DOHH2 (cell line): ENCODE measurements around the gene PPP4R3A.

Experiments used
- H3F3A ChIP-seq: fragments of 200-600 bp; sonication (generic), shearing (Covaris generic); 2 replicates; pipeline ENCODE4 v1.6.0; 2016; ENCODE audit warnings: antibody characterized with exemption, mild to moderate bottlenecking; ENCODE audit not compliant: control insufficient read depth, insufficient read depth
- H3K27ac ChIP-seq: fragments of 200-600 bp; sonication (generic); 2 replicates; pipeline ENCODE4 v1.5.1; 2014; ENCODE audit warnings: low read depth, mild to moderate bottlenecking, low read length, moderate library complexity
- H3K27me3 ChIP-seq: fragments of 200-600 bp; sonication (generic); 2 replicates; pipeline ENCODE4 v1.6.1; 2014; ENCODE audit warnings: mild to moderate bottlenecking, low read length, mixed read lengths; ENCODE audit not compliant: control insufficient read depth
- H3K36me3 ChIP-seq: fragments of 200-600 bp; sonication (generic); 2 replicates; pipeline ENCODE4 v1.6.1; 2014; ENCODE audit warnings: mild to moderate bottlenecking, low read length, moderate library complexity, mixed read lengths; ENCODE audit not compliant: control insufficient read depth
- H3K4me1 ChIP-seq: fragments of 200-600 bp; sonication (generic); 2 replicates; pipeline ENCODE4 v1.6.1; 2014; ENCODE audit warnings: mild to moderate bottlenecking, low read length, mixed read lengths; ENCODE audit not compliant: control insufficient read depth
- H3K4me2 ChIP-seq: fragments of 200-600 bp; sonication (generic); 2 replicates; pipeline ENCODE4 v1.6.0; 2014; ENCODE audit warnings: mild to moderate bottlenecking, low read length, moderate library complexity
- H3K4me3 ChIP-seq: fragments of 200-600 bp; sonication (generic); 2 replicates; pipeline ENCODE4 v1.5.1; 2014; ENCODE audit warnings: mild to moderate bottlenecking, low read length, mixed read lengths
- H3K79me2 ChIP-seq: fragments of 200-600 bp; sonication (generic); 2 replicates; pipeline ENCODE4 v1.6.1; 2014; ENCODE audit warnings: mild to moderate bottlenecking, low read length, mixed read lengths; ENCODE audit not compliant: control insufficient read depth
- H3K9me2 ChIP-seq: fragments of 200-600 bp; sonication (generic); replicated peaks from 2 replicates; pipeline ENCODE4 v1.6.1; 2014; ENCODE audit warnings: mild to moderate bottlenecking, low read length, mixed read lengths; ENCODE audit not compliant: control insufficient read depth
- H3K9me3 ChIP-seq: fragments of 200-600 bp; sonication (generic); 2 replicates; pipeline ENCODE4 v1.6.1; 2014; ENCODE audit warnings: antibody characterized with exemption, low read length, mixed read lengths; ENCODE audit not compliant: control insufficient read depth, insufficient read depth
- H4K20me1 ChIP-seq: fragments of 200-600 bp; sonication (generic); 2 replicates; pipeline ENCODE4 v1.6.0; 2014; ENCODE audit warnings: low read depth, mild to moderate bottlenecking, antibody characterized with exemption, low read length, moderate library complexity; ENCODE audit not compliant: control insufficient read depth, insufficient read depth
- EZH2phosphoT487 ChIP-seq: fragments of 200-600 bp; sonication (generic); IDR thresholded peaks from 2 replicates; pipeline ENCODE4 v1.6.1; 2017; ENCODE audit warnings: borderline replicate concordance, mild to moderate bottlenecking, antibody characterized with exemption, low read length, moderate library complexity, mixed read lengths
- TF ChIP-seq, protein P1 (sequence below): fragments of 200-600 bp; sonication (generic); IDR thresholded peaks from one replicate; pipeline ENCODE4 v1.5.1; 2014; ENCODE audit warnings: antibody characterized with exemption, mild to moderate bottlenecking, low read depth, low read length; ENCODE audit not compliant: poor library complexity, severe bottlenecking

The PPP4R3A gene

DNA sequence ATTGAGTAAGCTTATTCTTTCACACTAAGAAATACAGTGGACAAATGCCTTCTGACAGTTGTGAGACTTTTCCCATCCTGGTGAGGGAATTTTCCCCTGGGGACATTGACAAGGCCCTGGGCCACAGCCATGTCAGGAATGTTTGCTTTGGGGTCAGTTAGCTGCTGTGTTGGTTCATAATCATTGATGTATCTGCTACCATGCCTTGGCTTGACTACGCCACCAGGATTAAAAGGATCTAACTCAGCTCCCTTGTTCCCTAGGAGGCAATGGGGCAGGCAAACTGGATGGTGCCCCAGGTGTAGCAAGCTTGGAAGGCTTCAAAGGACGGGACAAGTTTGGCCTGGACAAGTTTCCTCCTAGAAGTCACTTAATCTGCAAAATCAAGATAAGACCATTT lies 89.4 kb downstream of the PPP4R3A start:
- Histone ChIP-seq H3K36me3 (peaks cover 16% of the 10 kb centered on the region), H3K4me1 (peaks cover 36% of the 10 kb centered on the region), H3K27me3 (no peaks in the 10 kb centered on the region), H3K4me2 (no peak overlapping the region), H3K79me2 (peaks cover 17% of the 10 kb centered on the region), H3K27ac (no peak overlapping the region), H3F3A (peaks cover 23% of the 10 kb centered on the region), H3K9me3 (no peaks in the 10 kb centered on the region), H3K4me3 (no peak overlapping the region), H3K9me2 (no peaks in the 10 kb centered on the region), H4K20me1 (no peaks in the 10 kb centered on the region)
- no peak for TF ChIP-seq EZH2phosphoT487
- TF ChIP-seq, protein P1, sequence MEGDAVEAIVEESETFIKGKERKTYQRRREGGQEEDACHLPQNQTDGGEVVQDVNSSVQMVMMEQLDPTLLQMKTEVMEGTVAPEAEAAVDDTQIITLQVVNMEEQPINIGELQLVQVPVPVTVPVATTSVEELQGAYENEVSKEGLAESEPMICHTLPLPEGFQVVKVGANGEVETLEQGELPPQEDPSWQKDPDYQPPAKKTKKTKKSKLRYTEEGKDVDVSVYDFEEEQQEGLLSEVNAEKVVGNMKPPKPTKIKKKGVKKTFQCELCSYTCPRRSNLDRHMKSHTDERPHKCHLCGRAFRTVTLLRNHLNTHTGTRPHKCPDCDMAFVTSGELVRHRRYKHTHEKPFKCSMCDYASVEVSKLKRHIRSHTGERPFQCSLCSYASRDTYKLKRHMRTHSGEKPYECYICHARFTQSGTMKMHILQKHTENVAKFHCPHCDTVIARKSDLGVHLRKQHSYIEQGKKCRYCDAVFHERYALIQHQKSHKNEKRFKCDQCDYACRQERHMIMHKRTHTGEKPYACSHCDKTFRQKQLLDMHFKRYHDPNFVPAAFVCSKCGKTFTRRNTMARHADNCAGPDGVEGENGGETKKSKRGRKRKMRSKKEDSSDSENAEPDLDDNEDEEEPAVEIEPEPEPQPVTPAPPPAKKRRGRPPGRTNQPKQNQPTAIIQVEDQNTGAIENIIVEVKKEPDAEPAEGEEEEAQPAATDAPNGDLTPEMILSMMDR = no peak

DNA sequence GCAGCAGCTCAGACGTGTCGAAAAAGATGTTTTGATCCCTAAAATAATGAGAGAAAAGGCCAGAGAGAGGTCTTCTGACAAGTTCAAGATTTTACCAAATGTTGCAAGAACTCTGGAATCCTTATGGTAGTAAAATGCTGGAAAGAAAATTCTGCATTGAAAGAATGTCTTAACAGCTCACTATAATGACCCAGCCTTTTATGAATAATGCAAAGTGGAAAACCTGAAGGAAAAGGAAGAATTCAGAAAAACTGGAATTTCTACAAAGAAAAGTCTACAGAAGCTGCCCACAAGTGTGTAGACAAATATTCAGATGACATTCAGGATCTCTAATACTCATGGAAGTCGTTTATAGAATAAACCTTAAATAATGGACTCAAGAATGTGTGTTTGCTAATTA lies 90.7 kb downstream of the PPP4R3A start:
- H3K9me3 ChIP-seq = no peaks in the 10 kb centered on the region

DNA sequence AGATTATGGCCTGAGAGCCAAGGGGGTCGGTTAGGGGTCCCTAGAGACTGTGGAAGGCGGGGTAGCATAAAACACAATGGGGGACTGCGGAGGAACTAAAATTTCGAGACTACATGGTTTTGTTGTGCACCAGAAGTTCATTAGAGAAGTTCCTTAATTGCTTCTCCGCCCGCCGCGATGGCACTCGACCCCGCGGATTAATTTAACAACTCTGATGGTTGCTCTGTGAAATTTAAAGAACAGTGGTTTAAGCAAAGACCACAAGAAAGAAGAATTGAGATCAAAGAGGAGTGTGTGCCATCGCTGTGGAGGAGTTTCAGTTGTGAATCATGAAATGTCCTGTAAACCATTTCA lies 91.1 kb downstream of the PPP4R3A start:
- Histone ChIP-seq H3K4me1 (peaks cover 44% of the 10 kb centered on the region), H3F3A (peaks cover 24% of the 10 kb centered on the region), H3K27ac (peak overlapping the region; percentile 82), H3K9me2 (no peaks in the 10 kb centered on the region), H3K36me3 (peaks cover 33% of the 10 kb centered on the region), H4K20me1 (peaks cover 7% of the 10 kb centered on the region; the same call in 1 of the 2 replicates), H3K79me2 (peaks cover 34% of the 10 kb centered on the region), H3K9me3 (no peaks in the 10 kb centered on the region), H3K4me3 (peak overlapping the region; percentile 70), H3K4me2 (peak overlapping the region; percentile 95), H3K27me3 (no peaks in the 10 kb centered on the region)
- no peak for TF ChIP-seq EZH2phosphoT487
- TF ChIP-seq, protein P1 = peak; percentile 49

More for the DNA sequence above, 90.7 kb downstream of the PPP4R3A start:
- Histone ChIP-seq H3K27me3 (no peaks in the 10 kb centered on the region), H3K79me2 (peaks cover 29% of the 10 kb centered on the region), H3F3A (peaks cover 24% of the 10 kb centered on the region), H3K9me2 (no peaks in the 10 kb centered on the region), H3K27ac (peak overlapping the region; percentile 82; the same call in 1 of the 2 replicates), H3K4me1 (peaks cover 39% of the 10 kb centered on the region), H3K4me2 (peak overlapping the region; percentile 95), H3K4me3 (peak overlapping the region; percentile 70), H3K36me3 (peaks cover 29% of the 10 kb centered on the region), H4K20me1 (peaks cover 4% of the 10 kb centered on the region; the same call in 1 of the 2 replicates)
- TF ChIP-seq EZH2phosphoT487 = no peak
- TF ChIP-seq, protein P1 = no peak
